GM18507 (cell line): ENCODE data around the gene CLDN14.

Source experiments
- DNase-seq: peaks from one replicate; pipeline ENCODE4 v3.0.0; 2011; ENCODE audit warnings: low read depth; ENCODE audit not compliant: insufficient read length; ENCODE audit errors: extremely low spot score
- FAIRE-seq: peaks from 2 replicates; lab custom pipeline; 2011; peaks lifted over from hg19 to GRCh38; lab: Jason Lieb, UNC

CLDN14 gene

DNA sequence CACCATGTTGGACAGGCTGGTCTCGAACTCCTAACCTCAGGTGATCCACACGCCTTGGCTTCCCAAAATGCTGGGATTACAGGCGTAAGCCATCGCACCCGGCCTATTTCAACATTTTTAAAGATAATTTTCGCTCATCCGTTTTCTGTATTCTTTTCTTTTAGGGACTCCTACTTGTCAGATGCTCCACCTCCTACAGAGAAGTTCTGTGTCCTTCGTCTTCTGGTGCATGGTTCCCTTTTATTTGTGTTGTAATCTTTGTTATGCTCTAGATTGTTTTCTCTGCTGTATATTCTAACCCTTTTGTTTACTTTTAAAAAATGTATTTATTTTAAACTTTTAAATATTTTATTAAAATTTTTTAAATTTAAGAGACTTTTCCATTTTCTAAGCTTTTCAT is 28.4 kb downstream of the CLDN14 start:
- DNase-seq (no peak), FAIRE-seq (no peak)

DNA sequence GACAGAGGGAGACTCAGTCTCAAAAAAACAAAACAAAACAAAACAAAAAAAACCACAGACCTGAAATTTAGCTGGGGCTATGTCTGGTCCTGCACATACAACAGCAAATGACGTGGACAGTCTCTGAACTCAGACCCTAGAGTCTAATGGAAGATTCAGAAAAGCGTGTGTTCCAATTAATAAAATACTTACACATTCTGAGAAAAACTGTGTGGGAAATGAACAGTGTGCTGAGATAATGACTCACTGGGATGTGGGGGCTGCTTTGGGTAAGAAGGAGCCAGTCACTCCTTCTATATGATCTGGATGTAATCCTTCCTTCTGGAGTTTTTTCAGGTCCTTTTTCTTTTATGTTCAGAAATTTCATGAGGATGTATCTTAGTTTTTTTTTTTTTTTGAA is 29.4 kb downstream of the CLDN14 start:
- DNase-seq, result no peak
- no peak for FAIRE-seq

DNA sequence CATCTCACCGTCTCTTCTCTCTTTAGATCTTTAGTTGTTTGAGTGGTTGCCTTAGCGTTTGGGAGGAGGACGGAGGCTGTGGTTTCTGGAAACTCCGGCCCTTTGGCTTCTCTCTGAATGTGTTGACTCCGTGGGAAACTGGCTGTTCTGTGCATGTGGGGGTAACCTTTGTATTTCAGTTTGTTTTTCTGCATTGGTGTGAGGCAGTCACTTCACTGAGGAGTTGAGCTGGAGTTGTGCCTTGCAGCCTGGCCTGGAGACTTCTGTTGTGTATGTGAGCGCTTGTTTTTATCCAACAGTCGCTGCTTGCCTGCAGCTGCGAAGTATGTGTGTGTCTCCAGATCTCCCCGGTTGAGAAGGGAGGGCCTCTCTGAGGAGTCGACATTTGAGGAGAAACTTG is 33.6 kb downstream of the CLDN14 start:
- no peak for DNase-seq
- no peak for FAIRE-seq

DNA sequence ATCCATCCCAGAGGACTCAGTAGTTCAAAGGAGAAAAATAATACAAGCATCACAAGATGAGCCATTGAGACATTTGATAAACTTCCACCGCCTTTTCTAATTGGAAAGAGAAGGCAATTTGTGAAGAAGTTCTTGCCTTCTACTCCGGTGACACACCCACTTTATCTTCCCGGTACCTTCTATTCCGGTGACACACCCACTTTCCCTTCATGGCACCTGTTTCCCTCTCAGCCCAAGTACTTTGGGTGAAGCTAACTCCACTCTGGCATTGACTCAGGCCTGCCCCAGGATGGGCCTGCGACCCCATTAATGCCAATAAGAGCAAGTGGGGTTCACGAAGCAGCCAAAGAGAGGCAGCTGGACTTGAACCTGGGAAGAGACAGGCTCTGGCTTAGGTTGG is 38.2 kb downstream of the CLDN14 start:
- FAIRE-seq, result no peak
- DNase-seq, result no peak

DNA sequence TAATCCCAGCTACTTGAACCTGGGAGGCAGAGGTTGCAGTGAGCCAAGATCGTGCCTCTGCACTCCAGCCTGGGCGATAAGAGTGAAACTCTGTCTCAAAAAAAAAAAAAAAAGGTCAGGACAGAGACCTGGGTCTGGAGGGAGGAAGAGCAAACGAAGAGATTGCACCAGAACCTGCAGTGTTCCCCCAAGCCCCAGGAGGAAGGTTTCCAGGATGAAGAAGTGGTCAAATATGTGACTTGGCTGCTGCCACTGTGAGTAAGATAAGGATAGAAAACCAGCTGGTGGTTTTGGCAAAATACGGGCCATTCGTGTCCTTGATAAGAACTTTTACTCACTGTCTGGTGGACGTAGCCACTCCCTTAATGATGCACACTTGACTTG is 42.2 kb downstream of the CLDN14 start:
- DNase-seq (no peak), FAIRE-seq (no peak)

DNA sequence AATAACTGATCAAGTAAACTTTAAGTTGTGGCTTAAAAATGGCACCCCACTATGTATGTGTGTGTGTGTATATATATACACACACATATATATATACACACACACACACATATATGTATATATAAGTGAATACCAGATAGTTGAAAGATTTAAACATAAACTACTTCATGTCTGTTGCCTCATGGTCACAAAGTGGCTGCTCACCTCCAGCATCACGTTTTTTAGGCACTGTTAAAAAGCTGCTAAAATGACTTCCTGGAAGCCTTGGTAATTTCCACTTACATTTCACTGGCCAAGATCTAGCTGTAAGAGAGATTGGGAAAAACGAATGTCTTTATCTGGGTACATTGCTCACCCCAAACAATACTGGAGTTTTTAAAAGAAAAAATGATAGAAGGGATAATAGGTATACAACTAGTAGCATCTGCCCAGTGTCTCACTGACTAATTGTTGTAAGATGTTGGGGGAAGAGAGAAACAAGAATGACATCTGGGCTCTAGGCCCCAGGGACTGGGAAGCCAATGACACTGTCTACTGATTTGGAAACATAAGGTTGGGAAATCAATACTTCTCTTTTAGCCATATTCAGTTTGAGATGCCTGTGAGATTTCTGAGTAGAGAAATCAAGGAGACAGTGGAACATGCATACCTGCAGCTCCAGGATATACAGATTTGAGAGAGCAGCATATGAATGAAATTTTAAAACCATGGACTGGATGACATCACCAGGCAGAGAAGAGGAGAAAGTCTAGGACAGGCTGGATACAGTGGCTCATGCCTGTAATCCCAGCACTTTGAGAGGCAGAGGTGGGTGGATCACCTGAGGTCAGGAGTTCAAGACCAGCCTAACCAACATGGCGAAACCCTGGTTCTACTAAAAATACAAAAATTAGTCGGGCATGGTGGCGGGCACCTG is 42.8 kb downstream of the CLDN14 start:
- no peak for DNase-seq
- no peak for FAIRE-seq

DNA sequence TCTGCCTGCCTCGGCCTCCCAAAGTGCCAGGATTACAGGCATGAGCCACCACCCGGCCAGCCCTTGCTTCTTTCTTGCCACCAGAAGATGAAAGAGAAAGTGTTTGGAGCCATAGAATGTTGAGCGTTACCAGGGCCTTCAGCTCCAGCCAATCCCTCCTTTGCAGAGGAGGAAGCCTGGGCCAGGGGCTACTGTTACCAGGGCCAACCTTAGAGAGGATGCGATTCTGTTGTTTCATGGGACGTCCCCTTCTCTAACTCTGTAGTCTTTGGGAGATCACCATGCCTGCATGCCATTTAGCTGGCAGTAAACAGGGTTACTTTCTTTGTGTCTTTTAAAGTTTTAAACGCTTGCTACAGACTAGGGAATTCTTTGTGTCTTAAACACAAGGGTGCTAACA is 45.8 kb downstream of the CLDN14 start:
- FAIRE-seq (no peak), DNase-seq (no peak)

DNA sequence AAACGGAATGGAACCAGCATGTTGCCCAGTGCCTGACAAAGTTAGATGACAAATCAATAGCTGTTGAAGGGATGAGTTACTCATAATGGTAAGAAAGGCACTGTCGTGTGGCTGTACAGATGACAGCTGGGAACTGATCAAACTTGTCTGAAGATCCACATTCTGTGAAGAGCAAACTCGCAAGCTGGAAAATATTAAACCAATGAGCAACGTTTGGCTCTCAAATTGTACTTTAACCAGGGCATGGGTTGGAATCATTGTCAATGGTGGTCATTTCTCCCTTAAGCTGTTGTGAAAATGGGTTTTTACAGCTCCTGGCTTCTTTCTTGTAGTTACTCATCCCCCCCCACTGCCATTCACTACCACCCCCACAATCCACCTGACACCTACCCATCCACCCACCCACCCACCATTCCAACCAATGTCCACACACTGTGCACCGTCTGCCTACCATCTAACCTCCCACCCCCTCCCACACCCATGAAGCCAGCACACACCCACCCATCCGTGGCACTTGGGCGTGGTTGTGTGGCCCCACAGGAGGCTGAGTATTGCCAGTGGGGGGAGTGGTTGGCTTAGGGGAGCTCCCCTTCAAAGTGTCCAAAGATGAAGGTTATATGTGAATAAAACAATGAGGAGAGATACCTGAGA is 46.7 kb downstream of the CLDN14 start:
- DNase-seq (no peak), FAIRE-seq (no peak)

DNA sequence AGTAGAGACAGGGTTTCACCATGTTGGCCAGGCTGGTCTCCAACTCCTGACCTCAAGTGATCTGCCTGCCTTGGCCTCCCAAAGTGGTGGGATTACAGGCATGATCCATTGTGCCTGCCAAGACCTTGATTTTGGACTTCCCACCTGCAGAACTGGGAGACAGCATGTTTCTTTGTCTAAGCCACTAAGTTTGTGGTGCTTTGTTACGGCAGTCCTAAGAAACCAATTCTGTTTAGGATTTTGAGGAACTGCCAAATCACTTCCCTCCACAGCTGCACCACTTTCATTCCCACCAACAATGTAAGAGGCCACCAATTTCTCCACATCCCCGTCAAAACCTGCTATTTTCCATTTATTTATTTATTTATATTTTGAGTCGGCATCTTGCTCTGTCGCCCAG is 48.7 kb downstream of the CLDN14 start:
- no peak for DNase-seq
- no peak for FAIRE-seq

DNA sequence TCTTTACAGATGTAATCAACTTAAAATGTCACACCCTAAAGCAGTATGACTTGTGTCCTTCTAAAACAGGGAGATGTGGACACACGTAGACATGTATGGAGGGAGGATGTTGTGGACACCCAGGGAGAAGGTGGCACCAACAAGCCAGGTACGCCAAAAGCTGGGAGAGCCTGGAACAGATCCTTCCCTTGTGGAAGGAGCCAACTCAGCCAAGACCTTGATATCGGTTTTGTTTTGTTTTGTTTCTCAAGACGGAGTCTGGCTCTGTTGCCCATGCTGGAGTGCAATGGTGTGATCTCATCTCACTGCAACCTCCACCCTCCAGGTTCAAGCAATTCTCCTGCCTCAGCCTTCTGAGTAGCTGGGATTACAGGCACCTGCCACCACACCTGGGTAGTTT is 49.1 kb downstream of the CLDN14 start:
- DNase-seq (no peak), FAIRE-seq (no peak)

DNA sequence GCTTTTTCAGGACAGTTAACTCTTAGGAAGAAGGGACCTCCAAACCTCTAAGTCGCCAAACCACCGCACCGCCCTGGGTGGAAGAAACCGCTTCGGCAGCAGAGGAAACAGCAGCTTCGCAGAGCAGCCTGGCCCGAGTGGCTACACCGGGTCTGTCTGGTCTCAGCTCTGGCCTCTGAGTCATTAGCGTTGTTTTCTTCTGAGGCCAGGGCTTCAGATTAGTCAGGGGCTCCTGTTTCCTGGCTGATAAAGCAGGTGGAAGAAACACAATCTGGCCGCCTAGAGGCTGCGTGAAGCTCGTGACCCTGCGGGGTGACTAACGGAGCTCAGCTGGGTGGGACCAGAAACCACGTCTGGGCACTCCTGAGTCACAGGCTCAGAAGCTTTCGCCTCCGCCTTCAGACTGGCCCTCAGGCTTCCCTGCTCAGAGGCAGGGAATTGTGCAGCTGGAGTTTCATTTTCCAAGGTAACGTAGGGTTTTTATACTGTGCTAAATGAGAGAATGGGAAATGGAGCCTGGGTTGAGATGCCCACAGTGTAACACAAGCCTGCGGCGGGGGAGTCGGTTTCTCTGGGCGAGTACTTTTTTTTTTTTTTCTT is 49.9 kb downstream of the CLDN14 start:
- peak; percentile 56 for DNase-seq
- FAIRE-seq, result peak; percentile 60

DNA sequence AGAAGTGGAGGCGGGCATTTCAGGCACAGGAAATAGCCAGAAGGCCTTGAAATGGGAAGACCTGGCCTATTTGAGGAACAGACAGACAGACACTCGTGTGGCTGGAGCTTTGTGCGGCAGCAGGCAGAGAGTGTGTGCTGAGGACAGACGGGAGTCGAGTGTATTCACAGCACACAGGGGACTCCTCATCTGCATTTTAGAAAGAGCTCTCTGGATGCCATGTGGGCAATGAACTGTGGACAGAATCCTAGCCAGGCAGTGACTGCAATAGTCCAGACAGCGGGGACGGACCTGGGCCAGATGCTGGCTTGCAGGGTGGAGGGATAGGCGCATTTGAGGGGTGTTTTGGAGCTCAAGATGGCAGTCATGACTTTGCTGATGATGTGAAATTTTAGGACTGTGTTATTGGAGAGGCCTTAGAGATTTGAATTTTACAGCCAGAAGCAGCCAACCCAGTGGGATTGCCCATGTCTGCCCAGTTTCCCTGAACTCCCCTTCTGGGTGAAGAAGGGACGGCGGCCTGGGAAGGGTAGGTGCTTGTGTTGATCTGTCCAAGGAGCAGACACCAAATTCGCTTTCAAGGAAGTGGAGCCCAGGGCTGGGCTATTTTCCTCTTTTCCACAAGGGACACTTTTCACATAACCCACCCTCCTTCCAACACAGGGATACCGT is 51.0 kb downstream of the CLDN14 start:
- no peak for DNase-seq
- FAIRE-seq, result no peak

DNA sequence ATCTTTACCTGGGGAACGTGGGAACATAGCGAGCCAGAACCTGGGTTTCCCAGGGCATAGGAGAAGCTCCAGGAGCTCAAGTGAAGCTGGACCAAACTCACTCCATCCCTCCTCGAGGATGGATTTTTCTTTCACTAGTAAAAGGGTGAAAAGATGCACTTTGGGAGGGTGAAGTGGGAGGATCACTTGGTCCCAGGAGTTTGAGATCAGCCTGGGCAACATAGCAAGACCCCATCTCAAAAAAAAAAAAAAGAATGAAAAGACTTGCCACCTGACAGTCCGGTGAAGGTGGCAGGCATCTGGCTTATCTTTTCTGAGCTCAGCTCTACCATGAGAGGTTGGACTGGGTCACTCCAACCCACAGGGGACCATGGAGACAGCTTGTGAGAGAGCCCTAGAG is 52.4 kb downstream of the CLDN14 start:
- no peak for DNase-seq
- no peak for FAIRE-seq

DNA sequence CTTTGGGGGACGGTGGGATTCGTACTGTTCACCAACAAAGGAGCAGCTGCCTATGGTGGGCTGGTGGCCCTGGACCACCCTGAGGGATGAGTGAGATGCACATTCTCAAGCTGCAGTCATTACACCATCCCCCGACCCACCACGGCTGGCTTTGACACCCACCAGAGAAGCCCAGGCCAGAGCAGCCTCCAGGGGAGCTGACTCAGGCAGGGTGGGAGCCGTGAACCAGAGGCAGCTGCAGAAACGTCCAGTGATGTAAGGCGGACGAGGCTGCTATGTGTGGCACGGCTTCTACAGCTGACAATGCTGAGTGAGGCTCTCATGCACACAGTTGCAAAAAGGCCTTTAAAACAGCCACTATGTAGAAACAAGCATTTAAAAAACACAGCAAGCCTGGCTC is 54.6 kb downstream of the CLDN14 start:
- DNase-seq, result no peak
- no peak for FAIRE-seq

DNA sequence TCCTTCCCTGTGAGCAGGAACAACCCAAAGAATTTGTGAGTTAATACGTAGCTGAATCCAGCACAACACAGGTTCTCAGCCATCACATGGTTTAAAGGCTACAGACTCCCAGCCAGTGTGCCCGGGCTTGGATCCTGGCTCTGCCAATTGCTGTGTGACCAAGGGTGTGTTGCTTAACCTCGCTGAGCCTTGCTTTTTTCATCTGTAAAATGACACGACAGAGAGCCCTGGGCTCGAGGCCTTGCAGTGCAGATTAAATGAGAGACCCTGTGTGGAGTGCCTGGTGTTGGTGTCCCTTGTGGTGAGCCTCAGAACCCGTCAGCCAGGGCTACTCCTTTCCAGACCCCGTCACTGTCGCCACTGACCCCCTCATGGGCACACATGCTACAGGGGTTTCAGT is 55.3 kb downstream of the CLDN14 start:
- DNase-seq (no peak), FAIRE-seq (no peak)

DNA sequence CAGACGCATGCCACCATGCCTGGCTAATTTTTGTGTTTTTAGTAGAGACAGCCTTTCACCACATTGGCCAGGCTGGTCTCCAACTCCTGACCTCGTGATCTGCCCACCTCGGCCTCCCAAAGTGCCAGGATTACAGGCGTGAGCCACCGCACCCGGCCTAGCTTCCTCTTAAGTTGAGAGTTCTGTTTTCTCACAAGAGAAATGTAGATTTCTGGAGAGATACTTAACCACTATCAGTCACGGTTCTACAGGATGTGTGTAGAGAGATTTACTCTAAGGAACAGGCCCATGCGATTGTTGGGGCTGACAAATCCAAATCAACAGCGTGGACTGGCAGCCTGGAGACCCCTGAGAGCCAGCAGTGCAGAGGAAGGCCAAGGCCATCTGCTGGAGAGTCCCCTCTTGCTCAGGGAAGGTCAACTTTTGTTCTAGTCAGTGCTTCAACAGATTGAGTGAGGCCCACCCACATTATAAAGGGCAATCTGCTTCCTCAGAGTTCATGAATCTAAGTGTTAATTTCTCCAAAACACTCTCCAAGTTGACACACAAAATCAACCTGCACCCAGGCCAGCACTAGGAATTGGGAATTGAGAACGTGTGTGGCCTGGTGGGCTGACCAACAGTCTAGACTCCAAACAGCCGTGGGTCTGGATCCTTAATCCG is 56.0 kb downstream of the CLDN14 start:
- FAIRE-seq, result no peak
- DNase-seq, result no peak

DNA sequence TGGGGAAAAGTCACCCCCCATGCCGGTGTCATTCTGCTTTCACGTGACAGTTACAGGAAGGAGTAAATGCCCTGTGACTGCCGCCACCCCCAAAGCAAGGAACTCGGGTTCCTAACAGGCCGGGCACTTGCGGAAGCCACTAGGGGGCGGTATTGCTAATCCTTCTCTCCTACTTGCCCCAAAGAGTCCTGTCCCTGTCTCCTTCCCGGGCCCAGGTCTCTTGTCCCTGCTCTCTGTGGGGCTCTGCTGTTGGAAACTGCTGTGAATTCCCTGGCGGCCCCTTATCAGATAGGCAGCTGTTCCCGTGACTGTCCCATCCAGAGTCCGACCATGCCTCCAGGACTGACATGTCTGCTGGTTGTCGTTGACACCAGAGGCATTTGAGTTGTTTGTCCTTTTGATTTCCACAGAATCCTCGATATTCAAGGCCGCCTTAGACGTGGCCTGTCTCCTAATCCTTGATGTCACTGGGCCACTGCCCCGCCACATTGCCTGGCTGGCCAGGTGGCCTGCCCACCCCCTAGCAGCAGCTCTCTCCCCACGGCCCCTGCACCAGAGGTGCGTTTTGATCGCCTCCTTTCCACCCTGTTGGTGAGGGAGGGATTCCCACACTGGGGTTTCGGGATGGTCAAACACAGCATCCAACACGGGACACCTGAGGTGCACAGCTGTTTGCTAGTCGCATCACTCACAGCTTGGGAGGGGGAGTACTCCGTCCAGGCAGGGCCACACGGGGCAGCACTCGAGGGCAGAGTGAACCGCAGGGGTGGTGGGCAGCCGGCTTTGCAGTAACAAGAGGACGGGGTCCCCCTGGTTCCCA is 57.4 kb downstream of the CLDN14 start:
- FAIRE-seq (peak; percentile 38), DNase-seq (peak; percentile 42)

DNA sequence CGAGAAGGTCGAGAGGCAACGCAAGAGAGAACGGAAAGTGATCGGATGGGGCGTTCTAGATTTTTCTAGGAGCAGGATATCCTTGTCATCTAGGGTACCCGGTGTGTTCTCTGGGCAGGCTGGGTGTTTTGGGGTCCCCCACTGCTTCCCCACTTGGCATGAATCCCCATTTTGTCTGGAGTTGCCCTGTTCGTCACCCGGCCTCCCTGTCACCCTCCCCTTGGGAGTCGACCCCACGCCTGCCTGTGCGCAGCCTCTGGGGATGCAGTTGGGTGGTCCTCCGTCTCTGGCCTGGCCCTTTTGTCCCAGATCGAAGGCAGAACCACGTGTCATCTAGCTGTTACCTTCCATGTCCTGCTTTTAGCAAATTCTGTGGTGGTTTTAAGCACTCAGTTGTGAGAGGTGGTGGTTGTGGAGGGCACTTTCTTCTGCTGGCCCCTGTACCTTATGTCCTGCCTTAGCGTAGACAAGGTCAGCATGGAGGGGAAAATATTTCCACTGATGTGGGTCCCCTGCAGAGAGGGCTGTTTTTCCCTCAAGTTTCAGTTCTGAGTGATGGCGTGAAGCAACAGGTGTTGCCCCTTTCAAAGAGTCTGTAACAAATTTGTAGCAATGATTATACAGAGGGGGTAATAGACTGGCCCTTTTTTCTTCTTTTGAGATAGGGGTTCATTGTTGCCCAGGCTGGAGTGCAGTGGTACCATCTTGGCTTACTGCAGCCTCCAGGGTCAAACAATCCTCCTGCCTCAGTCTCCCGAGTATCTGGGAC is 59.2 kb downstream of the CLDN14 start:
- DNase-seq (no peak), FAIRE-seq (no peak)
